Transverse colon (tissue), 4 donors: Measurements from ENCODE around the gene F7.

Experiments used
- CTCF ChIP-seq, 5 experiments: fragments of 200-600 bp in 3 of 5; fragments of 450-650 bp in 2 of 5; sonication (generic) in 3 of 5; IDR thresholded peaks; 1 replicate in 2 of 5; 2 replicates in 3 of 5; pipeline ENCODE4 v1.5.1; 2016 to 2017; ENCODE audit warnings: antibody characterized with exemption in 5 of 5, inconsistent platforms in 3 of 5, mild to moderate bottlenecking in 2 of 5, moderate library complexity in 1 of 5
- EP300 ChIP-seq: sonication (generic); formaldehyde crosslinking; IDR thresholded peaks from one replicate; pipeline ENCODE4 v1.6.1; 2017; ENCODE audit warnings: antibody characterized with exemption, low read depth
- POLR2A ChIP-seq: fragments of 450-650 bp; IDR thresholded peaks from one replicate; pipeline ENCODE4 v1.6.1; 2016; ENCODE audit warnings: antibody characterized with exemption, mild to moderate bottlenecking, moderate library complexity
- POLR2AphosphoS5 ChIP-seq, 3 donors: sonication (generic); formaldehyde crosslinking; IDR thresholded peaks; one replicate each; pipeline ENCODE4 v1.6.1; 2016; ENCODE audit warnings: antibody characterized with exemption in 3 of 3

GRCh38 chr13:113066142-113066455 is 39.5 kb upstream of the F7 start:
- no peak for TF ChIP-seq POLR2A
- TF ChIP-seq CTCF (IDR thresholded peaks at IDR 0.05): no peak
- no peak for TF ChIP-seq EP300
- no peak for TF ChIP-seq POLR2AphosphoS5 (IDR thresholded peaks at IDR 0.05)
